Renal pelvis (tissue), 4 donors: ENCODE data around the gene HSD11B1. TPM values are rescaled to one million over a fixed set of nuclear protein-coding genes. Genes with fewer than 3 reads are reported as not detected.

Source experiments
- DNase-seq: peaks from one replicate; pipeline ENCODE4 v3.0.0-alpha.2; 2013
- polyA plus RNA-seq, 3 donors: library from polyadenylated mRNA; unstranded; fragments of 120-200 nt; gene quantifications; one replicate each; pipeline ENCODE4 v1.2.1, GENCODE V29; 2013; ENCODE audit not compliant: insufficient read length in 3 of 3

Gene HSD11B1
- polyA plus RNA-seq, 3 donors, result 0.14 to 0.16 TPM; not detected in 1

DNA sequence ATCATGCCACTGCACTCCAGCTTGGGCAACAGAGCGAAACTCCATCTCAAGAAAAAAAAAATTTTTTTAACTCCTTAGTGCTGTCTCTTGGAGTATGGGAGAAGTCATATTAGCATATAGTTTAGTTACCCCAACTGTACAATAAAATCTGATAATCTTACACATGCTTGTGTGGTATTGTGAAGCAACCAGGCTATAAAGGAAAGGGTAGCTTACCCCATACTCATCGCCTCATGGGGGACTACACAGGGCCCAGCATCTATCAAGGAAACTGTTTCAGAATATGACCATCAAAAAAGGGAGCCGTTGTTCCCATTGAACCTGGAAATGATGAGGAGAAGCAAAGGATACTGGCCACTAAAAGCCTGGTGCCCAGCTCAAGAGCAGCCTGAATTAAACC is 48.2 kb downstream of the HSD11B1 start:
- DNase-seq, result no peak

DNA sequence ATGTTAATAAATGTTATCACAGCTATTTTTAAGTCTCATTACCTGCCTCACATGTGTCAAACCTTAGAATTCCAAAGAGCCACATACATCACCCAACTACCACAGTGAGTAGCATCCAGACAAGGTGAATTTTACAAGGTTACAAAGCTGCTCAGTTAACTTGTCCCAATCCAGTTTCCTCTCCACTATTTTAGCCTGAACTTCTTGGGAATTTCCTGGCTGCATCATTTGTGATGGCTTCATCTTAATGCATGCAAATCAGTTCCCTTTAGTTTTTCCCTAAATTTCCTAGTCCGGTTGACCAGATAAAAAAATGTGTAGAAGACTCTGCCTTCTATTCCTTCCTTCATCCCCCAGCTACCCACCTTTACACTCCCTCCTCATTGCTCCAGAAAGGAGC is 50.6 kb downstream of the HSD11B1 start:
- no peak for DNase-seq

DNA sequence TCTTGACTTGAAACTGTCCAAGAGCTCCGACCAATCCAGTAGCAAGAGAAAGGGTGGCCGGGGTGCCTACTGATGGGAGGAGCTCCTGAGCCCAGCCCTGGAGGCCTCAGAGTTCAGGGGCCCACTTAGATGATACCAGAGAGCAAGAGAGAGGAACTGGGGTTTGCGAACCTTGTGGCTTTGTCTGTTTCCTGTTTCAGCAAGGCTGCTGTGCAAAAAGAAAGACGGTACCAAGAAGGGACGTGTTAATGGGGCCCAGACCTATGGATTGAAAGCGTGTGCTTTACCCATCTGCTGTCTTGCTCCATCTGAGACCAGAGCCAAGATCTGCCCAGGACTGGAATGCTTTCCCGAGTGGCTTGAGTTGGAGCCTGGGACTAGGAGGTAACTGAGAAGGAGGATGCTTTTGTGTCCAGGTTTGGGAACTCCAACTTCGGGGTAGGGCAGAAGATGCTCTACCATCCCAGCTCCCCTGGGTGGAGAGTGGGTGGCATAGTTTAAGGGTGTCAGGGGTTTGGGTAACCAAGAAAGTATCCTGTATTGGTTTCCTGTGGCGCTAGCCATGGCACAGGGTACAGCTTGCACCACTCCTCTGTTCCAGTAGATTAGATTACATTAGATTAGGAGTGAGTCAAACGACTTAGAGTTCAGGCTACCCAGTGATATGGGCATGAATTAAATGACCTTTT is 51.4 kb downstream of the HSD11B1 start, which contains the start of gene TRAF3IP3:
TSS of gene TRAF3IP3 (plus strand) at position 128 of the 689 bp plus-strand sequence. CDS start 3,987 bp downstream, outside the sequence.
- DNase-seq, result no peak

DNA sequence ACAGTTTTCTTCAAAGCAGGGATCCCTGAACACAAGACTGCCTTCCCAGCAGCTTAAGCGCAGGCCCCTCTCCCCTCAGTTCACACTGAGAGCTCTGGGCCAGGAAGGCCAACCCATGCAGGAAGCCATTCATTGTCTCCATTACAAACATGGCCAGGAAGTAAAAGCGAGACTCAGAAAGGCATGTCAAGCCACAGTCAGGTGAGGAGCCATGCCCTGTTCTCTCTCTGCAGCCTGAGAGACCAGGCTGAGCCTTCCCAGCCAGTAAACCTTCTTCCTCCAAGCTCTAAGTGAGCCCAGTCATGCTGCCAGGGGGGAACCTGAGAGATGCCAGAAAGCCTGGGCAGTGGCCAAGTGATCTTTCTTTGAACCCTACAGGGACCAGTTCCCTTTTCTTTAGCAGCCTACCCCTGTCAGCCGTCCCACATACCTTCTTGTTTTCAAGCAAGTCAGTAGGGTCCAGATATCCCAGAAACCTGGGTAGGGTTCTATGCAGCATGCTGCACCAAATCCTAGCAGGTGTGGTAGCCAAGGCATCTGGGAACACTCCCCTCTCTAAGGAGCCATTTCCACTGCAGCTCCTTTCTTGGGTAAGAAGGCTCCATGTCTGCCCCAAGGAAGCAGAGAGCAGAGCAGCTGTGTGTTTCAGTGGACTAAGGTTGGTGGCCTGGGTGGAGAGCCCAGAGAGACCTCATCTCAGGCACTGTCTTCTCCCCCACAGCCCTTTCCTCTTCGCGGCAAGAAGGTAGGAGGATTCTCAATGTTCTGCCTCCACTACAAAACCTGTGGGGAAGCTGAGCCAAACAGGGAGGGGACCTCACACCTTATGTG is 52.2 kb downstream of the HSD11B1 start:
- no peak for DNase-seq

DNA sequence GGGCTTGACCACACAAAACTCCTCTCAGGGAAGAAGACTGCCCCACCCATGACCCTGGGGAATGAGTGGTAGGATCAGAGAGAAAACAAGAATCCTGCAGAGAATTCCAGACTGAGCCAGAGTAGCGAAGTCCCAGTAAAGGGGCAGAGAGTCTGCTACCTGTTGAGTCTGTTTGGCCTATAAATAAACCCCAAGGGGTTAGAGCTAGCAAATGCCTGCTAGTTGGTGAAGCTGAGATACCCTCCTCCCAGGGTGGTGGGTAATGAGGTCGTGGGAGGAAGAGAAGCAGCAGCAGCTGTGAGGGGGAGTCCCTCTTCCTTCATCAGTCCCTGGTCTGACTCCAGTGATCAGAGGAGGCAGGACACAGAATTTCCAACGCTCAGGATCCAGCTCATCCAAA is 53.8 kb downstream of the HSD11B1 start:
- no peak for DNase-seq

DNA sequence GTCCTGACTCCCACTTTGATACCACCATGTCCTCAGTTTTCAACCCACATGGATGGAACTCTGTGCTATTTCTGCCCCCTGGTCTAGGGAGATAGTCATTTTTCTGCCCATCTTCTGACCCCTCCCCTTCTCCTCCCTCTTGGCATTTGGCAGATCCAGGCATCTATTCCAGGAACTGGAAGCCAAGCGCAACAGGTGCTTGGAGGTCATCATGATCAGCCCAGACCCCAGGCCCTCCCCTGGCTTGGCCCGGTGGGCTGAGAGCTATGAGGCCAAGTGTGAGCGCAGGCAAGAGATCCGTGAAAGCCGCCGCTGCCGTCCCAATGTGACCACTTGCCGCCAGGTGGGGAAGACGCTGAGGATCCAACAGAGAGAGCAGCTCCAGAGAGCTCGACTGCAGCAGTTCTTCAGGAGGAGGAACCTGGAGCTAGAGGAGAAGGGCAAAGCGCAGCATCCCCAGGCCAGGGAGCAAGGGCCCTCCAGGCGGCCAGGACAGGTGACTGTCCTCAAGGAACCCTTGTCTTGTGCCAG is 55.2 kb downstream of the HSD11B1 start:
- DNase-seq, result no peak

DNA sequence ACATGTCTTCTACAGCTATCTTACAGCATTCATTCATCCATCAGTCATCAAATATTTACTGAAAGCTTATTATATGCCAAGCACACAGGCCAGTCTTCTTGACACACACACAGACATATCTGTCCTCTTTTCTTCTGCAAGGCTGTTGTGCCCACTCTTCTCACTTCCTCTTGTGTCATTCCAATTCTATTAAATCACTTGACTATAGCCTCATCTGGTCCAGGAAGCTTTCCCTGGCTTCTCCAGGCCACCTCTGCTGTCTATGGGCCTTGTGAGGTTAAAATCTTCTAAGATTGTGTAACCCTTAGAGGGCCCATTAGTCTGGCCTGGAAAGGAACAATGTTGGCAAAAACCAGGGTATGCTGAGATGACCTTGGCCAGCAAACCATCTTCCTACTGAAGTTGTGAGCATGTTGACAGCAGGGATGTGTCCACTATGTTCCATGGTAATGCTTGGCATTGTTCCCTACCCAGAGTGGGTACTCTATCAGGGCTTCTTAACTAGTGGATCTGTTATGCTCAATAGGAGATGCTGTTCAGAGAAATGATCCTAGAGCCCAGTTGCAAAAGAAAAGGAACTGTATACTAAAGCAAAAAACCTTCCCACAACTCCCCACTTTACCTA is 56.5 kb downstream of the HSD11B1 start:
- no peak for DNase-seq

DNA sequence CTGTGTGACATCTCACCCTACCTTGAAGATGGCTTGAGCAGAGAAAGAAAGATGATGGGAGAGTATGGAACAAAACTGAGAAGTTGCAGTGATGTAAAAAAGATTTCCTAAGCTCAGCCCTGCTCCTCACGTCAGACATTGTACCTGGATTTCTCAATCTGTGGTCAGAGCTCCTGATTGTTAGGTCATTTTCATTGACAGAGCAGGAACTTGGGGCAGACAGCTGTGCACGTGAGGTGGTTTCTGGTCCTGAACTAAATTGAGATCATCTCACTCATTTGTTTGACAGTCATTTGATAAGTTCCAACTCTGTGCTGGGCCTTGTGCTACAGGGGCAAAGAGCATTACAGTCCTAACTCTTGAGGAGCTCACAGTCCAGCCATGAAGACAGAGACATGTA is 61.4 kb downstream of the HSD11B1 start:
- no peak for DNase-seq

DNA sequence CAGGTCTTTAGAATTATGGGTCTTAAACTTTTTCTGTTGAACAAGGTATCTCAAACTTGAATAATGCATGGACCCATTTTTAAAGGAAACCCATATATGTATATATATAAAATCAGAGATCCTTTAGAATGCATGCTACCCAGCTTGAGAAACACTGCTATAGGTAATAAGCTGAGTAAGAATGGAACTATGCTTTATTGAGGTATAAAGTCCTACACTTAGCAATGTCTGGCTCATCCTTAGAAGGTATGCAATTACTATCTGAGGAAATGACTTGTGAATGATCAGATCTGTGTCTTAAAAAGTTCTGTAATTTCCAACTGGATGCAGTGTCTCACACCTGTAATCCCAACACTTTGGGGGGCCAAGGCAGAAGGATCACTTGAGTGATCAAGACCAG is 62.5 kb downstream of the HSD11B1 start:
- DNase-seq, result no peak

DNA sequence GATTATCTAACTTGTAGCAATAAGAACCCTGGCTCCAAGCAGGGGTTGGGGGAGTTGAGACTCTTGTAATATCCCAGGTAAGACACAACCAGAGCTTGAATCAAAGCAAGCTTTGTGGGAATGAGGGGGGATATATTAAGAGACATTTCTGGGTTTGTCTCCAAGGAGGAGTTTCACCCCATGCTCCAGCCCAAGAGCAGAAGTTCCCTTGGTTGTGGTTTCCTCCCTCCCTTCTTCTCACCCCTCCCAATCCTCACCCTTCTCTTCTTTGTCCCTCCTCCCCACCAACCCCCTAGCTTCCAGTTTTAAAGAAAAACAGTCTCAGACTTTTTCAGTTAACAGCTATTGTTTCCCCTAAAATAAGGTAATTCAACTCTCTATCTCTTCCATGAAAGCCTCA is 63.1 kb downstream of the HSD11B1 start:
- no peak for DNase-seq

DNA sequence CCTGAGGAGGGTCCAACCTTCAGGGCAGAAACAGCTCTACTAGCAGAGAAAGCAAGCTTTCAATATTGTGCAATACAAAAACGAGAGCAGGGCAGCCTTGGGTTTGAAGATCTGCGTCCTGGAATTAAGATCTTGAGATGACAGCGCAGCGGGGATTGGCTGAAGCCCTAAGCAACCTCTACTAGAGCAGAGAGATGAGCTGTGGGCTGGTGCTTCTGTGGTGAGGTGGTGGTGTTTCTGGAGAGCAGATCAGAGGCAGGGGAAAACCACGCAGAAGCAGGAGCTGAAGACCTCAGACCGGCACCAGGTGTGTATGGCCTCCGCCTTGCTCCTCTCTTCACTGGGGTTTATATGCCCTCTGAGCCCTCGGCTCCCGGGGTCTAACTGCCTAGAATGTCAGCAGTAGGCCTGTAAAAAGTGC is 63.7 kb downstream of the HSD11B1 start:
- no peak for DNase-seq

DNA sequence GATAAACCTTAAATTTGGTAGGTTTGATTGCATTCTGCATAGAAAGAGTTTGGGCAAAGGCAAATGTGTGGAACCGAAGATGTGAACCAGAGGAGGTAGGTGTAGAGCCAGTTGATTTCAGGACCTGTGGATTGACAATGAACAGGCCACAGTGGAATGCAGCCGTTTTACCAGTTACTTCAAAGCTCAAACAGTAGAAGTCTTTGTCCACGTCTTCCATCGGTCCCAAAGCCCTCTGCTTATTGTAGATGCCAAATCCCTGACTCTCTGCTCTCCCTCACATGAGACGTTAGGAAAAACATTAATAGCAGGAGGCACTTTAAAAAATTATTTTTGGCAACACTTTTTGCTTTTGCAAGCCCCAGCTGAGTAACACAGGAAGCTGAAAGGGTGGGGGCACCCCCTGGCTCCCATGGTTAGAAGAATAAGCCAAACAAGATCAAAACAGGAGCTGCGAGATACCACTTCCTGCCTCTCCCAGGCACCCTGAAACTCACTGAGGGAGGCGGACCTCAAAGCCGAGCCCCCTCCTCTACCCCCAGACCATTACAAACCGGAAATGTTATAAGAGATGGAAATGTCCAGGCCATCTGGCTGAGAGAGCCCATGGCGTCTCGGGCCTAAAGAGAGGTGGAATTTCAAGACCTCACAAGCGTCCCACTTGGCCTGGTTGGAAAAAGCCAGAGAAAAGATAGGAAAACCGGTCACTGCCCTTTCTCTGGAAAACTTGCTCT is 64.7 kb downstream of the HSD11B1 start:
- no peak for DNase-seq

DNA sequence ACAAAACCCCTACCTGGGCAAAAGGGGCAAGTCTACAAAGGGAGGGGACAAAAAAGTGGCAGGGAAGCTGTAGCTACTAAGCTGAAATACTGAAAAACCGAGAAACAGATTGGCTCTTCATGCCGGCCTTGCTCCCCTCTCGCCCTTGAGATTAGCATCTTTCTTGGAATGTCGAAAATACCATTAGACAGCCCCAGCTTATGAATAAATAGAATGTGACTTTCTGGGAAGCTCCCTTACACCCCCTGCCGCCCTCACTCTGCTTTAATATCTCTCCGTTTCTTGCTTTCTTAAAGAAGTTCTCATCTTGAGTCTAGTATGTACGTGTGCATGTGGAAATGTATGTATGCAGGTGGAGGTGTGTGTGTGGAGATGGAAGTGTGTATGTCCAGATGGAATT is 65.3 kb downstream of the HSD11B1 start:
- DNase-seq, result no peak

DNA sequence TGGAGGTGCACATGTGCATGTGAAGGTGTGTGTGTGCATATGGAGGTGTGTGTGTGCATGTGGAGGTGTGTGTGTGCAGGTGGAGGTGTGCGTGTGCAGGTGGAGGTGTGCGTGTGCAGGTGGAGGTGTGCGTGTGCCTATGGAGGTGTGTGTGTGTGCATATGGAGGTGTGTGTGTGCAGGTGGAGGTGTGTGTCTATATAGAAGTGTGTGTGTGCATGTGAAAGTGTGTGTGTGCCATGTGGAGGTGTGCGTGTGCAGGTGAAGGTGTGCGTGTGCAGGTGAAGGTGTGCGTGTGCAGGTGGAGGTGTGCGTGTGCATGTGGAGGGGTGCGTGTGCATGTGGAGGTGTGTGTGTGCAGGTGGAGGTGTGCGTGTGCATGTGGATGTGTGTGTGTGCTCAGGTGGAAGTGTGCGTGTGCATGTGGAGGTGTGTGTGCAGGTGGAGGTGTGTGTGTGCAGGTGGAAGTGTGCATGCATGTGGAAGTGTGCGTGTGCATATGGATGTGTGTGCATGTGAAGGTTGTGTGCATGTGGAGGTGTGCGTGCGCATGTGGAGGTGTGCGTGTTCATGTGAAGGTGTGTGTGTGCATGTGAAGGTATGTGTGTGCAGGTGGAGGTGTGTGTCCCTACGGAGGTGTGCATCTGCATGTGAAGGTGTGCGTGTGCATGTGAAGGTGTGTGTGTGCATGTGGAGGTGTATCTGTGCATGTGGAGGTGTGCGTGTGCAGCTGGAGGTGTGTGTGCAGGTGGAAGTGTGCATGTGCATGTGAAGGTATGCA is 66.2 kb downstream of the HSD11B1 start:
- no peak for DNase-seq

DNA sequence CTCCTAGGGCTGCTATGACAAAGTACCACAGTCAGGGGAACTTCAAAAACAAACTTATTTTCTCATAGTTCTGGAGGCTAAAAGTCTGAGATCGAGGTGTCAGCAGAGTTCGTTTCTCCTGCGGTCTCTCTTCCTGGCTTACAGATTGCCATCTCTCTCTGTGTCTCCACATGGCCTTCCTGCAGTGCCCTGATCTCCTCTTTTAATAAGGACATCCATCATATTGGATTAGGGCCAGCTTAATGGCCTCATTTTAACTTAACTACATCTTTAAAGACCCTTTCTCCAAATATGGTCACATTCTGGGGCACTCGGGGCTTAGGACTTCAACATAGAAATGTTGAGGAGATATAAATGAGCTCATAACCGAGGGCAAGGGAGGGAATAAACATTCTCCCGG is 67.5 kb downstream of the HSD11B1 start:
- no peak for DNase-seq

DNA sequence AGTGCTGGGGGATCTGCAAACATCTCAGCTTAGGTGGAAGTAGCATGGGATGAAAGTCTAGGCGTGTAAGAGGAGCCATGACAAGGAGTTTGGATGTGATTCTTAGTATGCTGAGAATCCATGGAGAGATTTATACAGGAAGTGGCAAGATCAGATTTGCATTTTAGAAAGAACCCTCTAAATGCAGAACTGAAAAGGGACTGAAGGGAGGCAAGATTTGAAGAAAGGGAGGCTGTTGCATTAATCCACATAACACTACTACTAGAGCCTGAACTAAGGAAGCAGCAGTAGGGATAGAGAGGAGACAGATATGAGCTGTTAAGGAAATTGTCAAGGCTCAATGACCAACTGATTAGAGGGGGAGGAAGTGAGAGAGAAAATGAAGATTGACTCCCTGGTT is 69.9 kb downstream of the HSD11B1 start:
- DNase-seq, result no peak

DNA sequence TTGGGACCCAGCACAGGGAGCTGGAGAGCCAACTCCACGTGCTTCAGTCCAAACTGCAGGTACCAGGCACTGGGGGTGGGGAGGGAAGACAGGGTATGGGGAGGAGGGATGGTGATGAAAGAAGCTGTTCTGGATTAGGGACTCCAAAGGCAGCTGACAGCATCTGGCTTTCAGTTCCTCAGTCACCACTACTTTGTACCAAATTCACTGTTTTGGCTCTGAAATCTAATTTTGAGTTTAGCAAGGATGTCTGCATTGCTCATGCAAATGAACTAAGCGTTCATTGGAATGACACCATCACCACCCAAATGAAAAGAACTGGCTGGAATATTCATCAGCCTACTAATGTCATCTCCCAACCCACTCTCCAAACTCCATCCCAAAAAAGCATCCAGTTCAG is 71.0 kb downstream of the HSD11B1 start:
- DNase-seq, result no peak

DNA sequence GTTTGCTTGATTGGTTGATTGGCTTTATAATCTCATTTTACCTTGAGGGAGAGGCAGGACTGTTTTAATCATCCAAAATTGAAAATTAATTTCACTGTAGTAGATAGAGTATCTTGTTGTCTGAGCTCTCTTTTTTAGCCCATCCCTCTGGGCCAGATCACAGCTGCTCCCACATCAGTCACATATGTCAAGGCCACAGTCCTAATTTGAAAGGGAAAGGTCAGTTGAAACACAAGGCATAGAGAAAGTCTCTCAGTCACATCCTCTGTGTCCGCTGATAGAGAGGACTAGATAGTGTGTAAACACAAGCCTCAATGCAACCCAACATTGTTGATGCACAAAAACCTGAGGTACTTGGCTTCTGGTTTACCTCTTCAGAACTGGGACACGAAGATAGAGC is 72.9 kb downstream of the HSD11B1 start:
- no peak for DNase-seq

DNA sequence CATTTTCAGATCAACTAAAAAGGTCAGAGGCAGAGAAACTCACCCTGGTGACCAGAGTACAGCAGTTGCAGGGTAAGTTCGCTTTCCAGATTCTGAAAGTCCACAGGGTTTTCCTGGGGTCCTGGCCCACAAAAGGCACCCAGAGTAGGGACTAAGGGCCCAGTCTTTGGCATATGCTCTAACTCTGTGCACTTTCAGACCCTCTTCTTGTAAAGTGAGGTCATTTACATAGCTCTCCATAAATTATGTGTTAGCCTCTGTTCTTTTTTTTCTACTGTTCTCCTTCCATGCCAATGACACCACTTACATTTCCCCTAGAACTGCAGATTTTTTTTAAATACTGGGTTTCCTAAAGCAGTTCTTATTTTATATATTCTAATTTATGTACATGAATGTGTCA is 73.5 kb downstream of the HSD11B1 start:
- no peak for DNase-seq

DNA sequence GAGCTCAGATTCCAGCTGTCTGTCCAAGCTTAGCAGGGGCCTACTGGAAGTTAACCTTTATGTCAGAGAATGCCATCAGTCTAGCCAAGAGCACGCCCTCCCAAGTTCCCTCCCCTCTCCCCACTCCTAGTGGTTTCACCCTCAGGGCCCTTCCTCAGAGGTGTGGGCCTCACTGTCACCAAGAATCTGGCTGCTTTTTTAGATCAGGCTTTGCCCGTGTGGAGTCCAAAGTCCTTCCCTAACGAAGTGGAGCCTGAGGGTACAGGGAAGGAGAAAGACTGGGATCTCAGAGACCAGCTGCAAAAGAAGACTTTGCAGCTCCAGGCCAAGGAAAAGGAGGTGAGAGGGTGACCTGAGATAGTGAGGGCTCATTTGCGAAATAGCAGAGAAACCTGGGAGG is 75.6 kb downstream of the HSD11B1 start:
- no peak for DNase-seq

DNA sequence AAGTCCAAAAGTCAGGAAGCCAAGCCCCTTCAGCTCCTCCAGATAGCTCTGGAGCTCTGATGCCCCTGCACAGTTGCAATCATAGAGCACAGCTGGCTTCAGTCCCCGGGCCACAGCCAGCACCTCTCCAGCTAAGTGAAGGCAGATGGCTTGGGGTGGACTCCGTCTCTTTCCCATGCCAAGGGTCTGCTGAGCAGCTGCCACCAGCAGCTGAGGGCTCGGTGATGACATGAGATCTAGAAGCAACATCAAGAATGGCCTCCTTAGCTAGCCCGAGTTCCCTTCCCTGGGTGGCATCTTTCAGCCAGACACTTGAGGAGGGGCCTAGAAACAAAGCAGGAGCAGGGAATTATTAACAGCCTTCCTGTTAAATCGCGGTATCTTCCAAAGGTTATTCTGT is 78.7 kb downstream of the HSD11B1 start:
- DNase-seq, result no peak
